ENCODE data around the gene CLMP.
A peak's percentile ranks its signal among the peaks of the same experiment; 100 is the strongest.
"Not testable (repeated sequence)": the region's sequence is repeated elsewhere in the genome, so short reads cannot be mapped to it uniquely, and the experiment has no call there.

The CLMP gene

GRCh38 chr11:123168955-123169484 lies 26.0 kb downstream of the CLMP start:
- DNase-seq (ENCODE audit: low spot score) = no peak

- no peak for DNase-seq (ENCODE audit: low spot score)
These were observed 26.8 kb downstream of the CLMP start for GRCh38 chr11:123168241-123168640.

GRCh38 chr11:123166071-123166559 lies 28.9 kb downstream of the CLMP start:
- DNase-seq (ENCODE audit: low spot score) = no peak

- no peak for DNase-seq (ENCODE audit: low spot score)
These were observed 30.2 kb downstream of the CLMP start for GRCh38 chr11:123164732-123165450.

GRCh38 chr11:123163621-123164020 lies 31.4 kb downstream of the CLMP start:
- no peak for DNase-seq (ENCODE audit: low spot score)

GRCh38 chr11:123161376-123162030 lies 33.5 kb downstream of the CLMP start:
- DNase-seq (ENCODE audit: low spot score) = no peak

GRCh38 chr11:123159183-123159857 lies 35.7 kb downstream of the CLMP start:
- no peak for DNase-seq (ENCODE audit: low spot score)

GRCh38 chr11:123158033-123159003 lies 36.7 kb downstream of the CLMP start:
- DNase-seq (ENCODE audit: low spot score) = no peak

GRCh38 chr11:123152951-123153350 lies 42.1 kb downstream of the CLMP start:
- DNase-seq (ENCODE audit: low spot score) = no peak

- DNase-seq (ENCODE audit: low spot score) = not testable (repeated sequence)
These were observed 42.7 kb downstream of the CLMP start for GRCh38 chr11:123152346-123152745.

GRCh38 chr11:123151796-123152195 lies 43.3 kb downstream of the CLMP start:
- DNase-seq (ENCODE audit: low spot score) = no peak

- no peak for DNase-seq (ENCODE audit: low spot score)
These were observed 43.7 kb downstream of the CLMP start for GRCh38 chr11:123151366-123151765.

- DNase-seq (ENCODE audit: low spot score) = no peak
These were observed 44.2 kb downstream of the CLMP start for GRCh38 chr11:123150882-123151281.

- no peak for DNase-seq (ENCODE audit: low spot score)
These were observed 46.1 kb downstream of the CLMP start for GRCh38 chr11:123148965-123149364.

GRCh38 chr11:123145661-123146060 lies 49.4 kb downstream of the CLMP start:
- no peak for DNase-seq (ENCODE audit: low spot score)

- peak; percentile 71 for DNase-seq (ENCODE audit: low spot score)
These were observed 49.8 kb downstream of the CLMP start for GRCh38 chr11:123145220-123145619.

- DNase-seq (ENCODE audit: low spot score) = no peak
These were observed 50.3 kb downstream of the CLMP start for GRCh38 chr11:123144707-123145106.

GRCh38 chr11:123143921-123144320 lies 51.1 kb downstream of the CLMP start:
- no peak for DNase-seq (ENCODE audit: low spot score)

GRCh38 chr11:123143476-123143875 lies 51.6 kb downstream of the CLMP start:
- no peak for DNase-seq (ENCODE audit: low spot score)

GRCh38 chr11:123139206-123139605 lies 55.8 kb downstream of the CLMP start:
- DNase-seq (ENCODE audit: low spot score) = no peak

- no peak for DNase-seq (ENCODE audit: low spot score)
These were observed 57.4 kb downstream of the CLMP start for GRCh38 chr11:123137431-123138224.
